ENCODE measurements around the gene YPEL3.
A peak's percentile ranks its signal among the peaks of the same experiment; 100 is the strongest.

The YPEL3 gene

GRCh38 chr16:30077656-30078055, 18.4 kb downstream of the YPEL3 start:
- POLR2A ChIA-PET: interaction anchor here (6.9 kb wide), 1 partner anchor 12 kb away, joined by 70 read pairs; the partner anchor contains the start of gene ALDOA
- 0 out of 2 replicates have a peak, but pooled peaks have one; percentile 5 for TF ChIP-seq ZNF366 (tag by site-specific recombination; conservative IDR thresholded peaks at IDR 0.05)
- no peak for TF ChIP-seq ZBTB49 (tag by site-specific recombination; IDR thresholded peaks at IDR 0.05; ENCODE audit: low read depth)
- Histone ChIP-seq H3K27ac (ENCODE audit: extremely low read depth, low read depth, low read length) (no peak overlapping the region), H3K4me1 (ENCODE audit: control insufficient read depth, insufficient read depth, low read length) (peaks cover 4% of the 10 kb centered on the region; the same call in 1 of the 2 replicates), H3K9me3 (ENCODE audit: control insufficient read depth, insufficient read depth, low read depth, low read length) (no peaks in the 10 kb centered on the region), H3K36me3 (ENCODE audit: control insufficient read depth in 2 of 2, insufficient read depth in 1 of 2, low read length in 2 of 2) (peaks cover 32 to 58% of the 10 kb centered on the region in 2 experiments; a peak in 2 of 3 replicates), H3K4me3 (ENCODE audit: low read depth, low read length) (no peak overlapping the region)
- CTCF ChIA-PET: interaction anchor here (0.5 to 2.7 kb wide), 4 partner anchors 14 to 332 kb away, joined by 3 to 12 read pairs (median 4); partner anchors contain the start of gene TBX6

GRCh38 chr16:30076276-30076791, 19.7 kb downstream of the YPEL3 start:
- POLR2A ChIA-PET: interaction anchor here (0.8 to 6.9 kb wide), 7 partner anchors 11 to 270 kb away, joined by 3 to 70 read pairs (median 4); partner anchors contain the start of genes ALDOA, MAZ and TBX6
- no peaks in the 10 kb centered on the region for H3K9me3 ChIP-seq (ENCODE audit: control insufficient read depth, insufficient read depth, low read depth, low read length)
- CTCF ChIA-PET: interaction anchor here (0.6 to 1.9 kb wide), 7 partner anchors 16 to 576 kb away, joined by 3 to 12 read pairs (median 4); partner anchors contain the start of gene TBX6
- H3K27ac ChIP-seq (ENCODE audit: extremely low read depth, low read depth, low read length): peak overlapping the region; percentile 70
- H3K36me3 ChIP-seq (ENCODE audit: control insufficient read depth in 2 of 2, insufficient read depth in 1 of 2, low read length in 2 of 2): peaks cover 42 to 57% of the 10 kb centered on the region in 2 experiments; a peak in 2 of 3 replicates
- H3K4me3 ChIP-seq (ENCODE audit: low read depth, low read length): peak overlapping the region; percentile 78
- peaks cover 4% of the 10 kb centered on the region; the same call in 1 of the 2 replicates for H3K4me1 ChIP-seq (ENCODE audit: control insufficient read depth, insufficient read depth, low read length)
- TF ChIP-seq SALL2 (tag by site-specific recombination; IDR thresholded peaks at IDR 0.05; ENCODE audit: borderline replicate concordance) (no peak), PRDM2 (tag by site-specific recombination; IDR thresholded peaks at IDR 0.05; ENCODE audit: borderline replicate concordance) (no peak), REST (tag by site-specific recombination; IDR thresholded peaks at IDR 0.05) (0 out of 2 replicates have a peak, but pooled peaks have one; percentile 22), ZNF621 (tag by site-specific recombination; IDR thresholded peaks at IDR 0.05) (no peak), ZNF658 (tag by site-specific recombination; IDR thresholded peaks at IDR 0.05) (no peak), GLIS2 (tag by site-specific recombination; IDR thresholded peaks at IDR 0.05) (no peak), ZNF558 (tag by site-specific recombination; IDR thresholded peaks at IDR 0.05) (no peak), GLIS1 (tag by site-specific recombination; IDR thresholded peaks at IDR 0.05) (no peak), YY1 (tag by site-specific recombination; IDR thresholded peaks at IDR 0.05) (peak; percentile 32; the same call in 1 of the 2 replicates), ZNF549 (tag by site-specific recombination; IDR thresholded peaks at IDR 0.05) (no peak), ZNF335 (tag by site-specific recombination; conservative IDR thresholded peaks at IDR 0.05) (peak; percentile 33; the same call in 1 of the 2 replicates), ZFHX2 (tag by site-specific recombination; conservative IDR thresholded peaks at IDR 0.05) (peak; percentile 33; the same call in 1 of the 2 replicates), ZNF350 (tag by site-specific recombination; IDR thresholded peaks at IDR 0.05) (no peak), ZNF768 (tag by site-specific recombination; IDR thresholded peaks at IDR 0.05) (no peak), HOXA7 (CRISPR knock-in tag; IDR thresholded peaks at IDR 0.05; ENCODE audit: borderline replicate concordance) (no peak), ZBTB6 (tag by site-specific recombination; IDR thresholded peaks at IDR 0.05) (peak; percentile 62; the same call in 1 of the 2 replicates)

Measured in HEK293 (cell line).